Right atrium auricular region (tissue), 2 donors: ENCODE results near the gene PNPLA6. TPM values are rescaled to one million over a fixed set of nuclear protein-coding genes. Genes with fewer than 3 reads are reported as not detected.

Experiments used
- DNase-seq: peaks from one replicate; pipeline ENCODE4 v3.0.0-alpha.2; 2019; ENCODE audit warnings: low spot score
- H3K27ac ChIP-seq, 2 donors: fragments of 200-600 bp; sonication (generic); 1 replicate in 1 of 2; 2 replicates in 1 of 2; pipeline ENCODE4 v1.5.1; 2016 to 2019
- H3K27me3 ChIP-seq, 2 donors: fragments of 200-600 bp; sonication (generic); one replicate each; pipeline versions ENCODE4 v1.5.1 to v1.6.0; 2017 to 2019
- H3K36me3 ChIP-seq: fragments of 200-600 bp; sonication (generic); one replicate; pipeline ENCODE4 v1.5.1; 2016
- H3K4me1 ChIP-seq, 2 donors: fragments of 200-600 bp; sonication (generic); one replicate each; pipeline versions ENCODE4 v1.5.1 to v1.6.0; 2017 to 2019
- H3K4me3 ChIP-seq, 2 donors: fragments of 200-600 bp; sonication (generic); 1 replicate in 1 of 2; 2 replicates in 1 of 2; pipeline ENCODE4 v1.5.1; 2017 to 2019; ENCODE audit warnings: mild to moderate bottlenecking in 1 of 2, moderate library complexity in 1 of 2
- H3K9me3 ChIP-seq, 2 donors: fragments of 200-600 bp; sonication (generic); one replicate each; pipeline ENCODE4 v1.5.1; 2019
- CTCF ChIP-seq, 2 donors: fragments of 200-600 bp; sonication (generic); IDR thresholded peaks; one replicate each; pipeline ENCODE4 v1.5.1; 2019; ENCODE audit warnings: antibody characterized with exemption in 2 of 2
- total RNA-seq, 2 donors: library from RNA; depleted of rRNA; stranded (reverse); fragments of >200 nt; gene quantifications; one replicate each; pipeline ENCODE4 v1.1.0, GENCODE V29; 2016

The PNPLA6 gene
- total RNA-seq, result 10 to 100 TPM; 45.3 to 70.6 TPM

DNA sequence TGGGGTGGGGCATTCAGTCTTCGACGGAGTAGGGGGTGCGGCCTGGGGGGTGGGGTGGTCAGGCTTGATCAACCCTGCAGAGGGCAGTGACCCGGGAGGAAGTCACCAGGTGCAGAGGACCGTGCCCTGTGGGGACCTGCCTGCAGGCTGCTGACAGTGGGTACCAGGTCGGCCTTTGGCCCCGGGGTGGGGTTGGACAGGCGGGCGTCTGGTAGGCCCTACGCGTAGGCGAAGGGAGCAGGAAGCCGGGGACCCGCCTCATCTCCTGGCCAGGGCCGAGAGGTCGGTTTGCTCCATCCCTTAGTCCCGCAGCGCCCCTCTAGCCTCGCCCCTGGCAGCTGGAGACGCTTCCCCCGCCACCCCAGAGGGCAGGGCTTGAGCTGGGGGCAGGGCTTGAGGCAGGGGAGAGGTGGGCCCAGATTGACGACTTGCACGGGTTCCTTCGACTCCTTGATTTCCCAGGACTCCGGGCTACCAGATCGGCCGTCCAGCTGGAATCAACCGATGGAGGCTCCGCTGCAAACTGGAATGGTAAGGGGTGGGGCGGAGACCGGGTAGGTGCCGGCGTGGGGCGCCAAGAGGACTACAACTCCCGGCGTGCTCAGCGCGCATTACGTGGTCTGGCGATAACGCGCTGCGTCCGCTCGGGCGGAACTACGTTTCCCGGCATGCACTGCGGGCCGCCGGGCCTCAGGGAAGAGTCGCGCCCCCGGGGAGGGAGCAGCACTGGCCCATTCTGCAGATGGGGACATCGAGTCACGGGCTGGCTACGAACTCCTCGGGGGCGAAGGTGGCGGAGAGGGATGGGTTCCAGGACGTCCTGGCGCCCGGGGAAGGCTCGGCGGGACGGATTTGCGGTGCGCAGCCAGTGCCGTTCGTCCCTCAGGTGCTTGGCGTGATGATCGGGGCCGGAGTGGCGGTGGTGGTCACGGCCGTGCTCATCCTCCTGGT is at the start of gene PNPLA6:
Gene PNPLA6 (plus strand): TSS at position 671 of the 951 bp plus-strand sequence. CDS start 72 bp downstream, at position 743.
- H3K27me3 ChIP-seq, result no peaks in the 10 kb centered on the region
- H3K4me1 ChIP-seq, result peaks cover 0 to 20% of the 10 kb centered on the region in 2 donors
- H3K9me3 ChIP-seq, result no peaks in the 10 kb centered on the region
- peak; percentile 94 for DNase-seq
- H3K4me3 ChIP-seq, result peak within 1 kb of the TSS; percentile 84 to 96
- no peak for TF ChIP-seq CTCF (IDR thresholded peaks at IDR 0.05)
- peaks cover 30% of the 10 kb centered on the region for H3K36me3 ChIP-seq
- peak within 1 kb of the TSS; percentile 92 to 94 for H3K27ac ChIP-seq

GRCh38 chr19:7486923-7487322 is 48.6 kb upstream of the PNPLA6 start:
- Histone ChIP-seq H3K27ac (no peak overlapping the region), H3K36me3 (no peaks in the 10 kb centered on the region), H3K27me3 (no peaks in the 10 kb centered on the region), H3K4me1 (peaks cover 0 to 21% of the 10 kb centered on the region in 2 donors), H3K4me3 (no peak overlapping the region), H3K9me3 (no peaks in the 10 kb centered on the region)
- DNase-seq, result no peak
- no peak for TF ChIP-seq CTCF (IDR thresholded peaks at IDR 0.05)

DNA sequence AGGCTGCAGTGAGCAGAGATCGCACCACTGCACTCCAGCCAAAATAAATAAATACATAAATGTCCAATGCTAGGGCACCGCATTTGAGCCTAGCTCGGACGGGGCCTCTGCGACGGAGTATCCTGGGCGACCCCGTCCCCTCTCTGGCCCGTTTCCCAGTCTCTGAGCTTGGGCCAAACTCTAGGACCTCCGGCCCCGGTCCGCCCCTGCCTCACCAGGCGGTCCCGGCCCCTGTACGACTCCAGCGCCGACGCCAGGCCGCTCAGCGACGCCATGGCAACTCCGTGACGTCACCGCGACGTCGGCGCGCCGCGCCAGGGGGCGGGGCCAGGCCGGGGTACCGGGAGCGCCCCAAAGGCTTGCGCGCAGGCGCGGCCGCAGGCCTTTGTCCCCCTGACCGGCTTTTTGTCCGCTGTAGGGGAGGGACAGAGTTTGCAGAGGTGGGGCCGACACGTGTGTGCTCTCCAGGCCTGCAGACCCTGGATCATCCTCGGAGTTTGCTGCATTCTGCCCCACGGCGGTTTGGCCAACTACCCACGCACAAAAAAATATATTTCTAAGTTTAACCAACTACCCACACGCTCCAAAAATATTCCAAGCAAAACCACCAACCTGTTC is 46.7 kb upstream of the PNPLA6 start, which contains the start of gene PEX11G:
Gene PEX11G (minus strand): TSS at position 300 of the 618 bp plus-strand sequence. CDS start 25 bp downstream, at position 275.
- H3K27ac ChIP-seq, result peak within 1 kb of the TSS; percentile 87 to 89
- peak within 1 kb of the TSS; percentile 64 to 69 for H3K4me3 ChIP-seq
- H3K4me1 ChIP-seq, result peaks cover 0 to 9% of the 10 kb centered on the region in 2 donors
- no peak for TF ChIP-seq CTCF (IDR thresholded peaks at IDR 0.05)
- H3K27me3 ChIP-seq, result no peaks in the 10 kb centered on the region
- H3K9me3 ChIP-seq, result no peaks in the 10 kb centered on the region
- DNase-seq, result peak; percentile 90
- H3K36me3 ChIP-seq, result no peaks in the 10 kb centered on the region

DNA sequence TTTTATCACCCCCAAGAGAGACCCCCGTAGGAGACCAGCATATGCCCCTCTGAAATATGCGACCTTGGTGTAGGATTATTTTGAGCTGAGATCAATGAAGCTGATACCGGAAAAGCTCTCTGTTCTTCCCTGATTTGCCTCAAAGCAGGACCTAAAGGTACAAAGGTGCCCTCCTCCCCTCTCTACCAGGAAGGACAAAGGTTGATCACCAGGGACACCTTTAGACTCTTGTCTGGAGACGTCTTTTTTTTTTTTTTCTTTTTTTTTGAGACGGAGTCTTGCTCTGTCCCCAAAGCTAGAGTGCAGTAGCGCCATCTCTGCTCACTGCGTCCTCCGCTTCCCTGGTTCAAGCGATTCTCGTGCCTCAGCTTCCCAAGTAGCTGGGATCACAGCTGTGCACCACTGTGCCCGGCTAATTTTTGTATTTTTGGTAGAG is 45.9 kb upstream of the PNPLA6 start:
- TF ChIP-seq CTCF (IDR thresholded peaks at IDR 0.05), result no peak
- H3K27me3 ChIP-seq, result no peaks in the 10 kb centered on the region
- peaks cover 0 to 15% of the 10 kb centered on the region in 2 donors for H3K4me1 ChIP-seq
- DNase-seq, result no peak
- H3K9me3 ChIP-seq, result no peaks in the 10 kb centered on the region
- no peak overlapping the region for H3K4me3 ChIP-seq
- peak overlapping the region in 1 of 2 donors; percentile 87 for H3K27ac ChIP-seq
- no peaks in the 10 kb centered on the region for H3K36me3 ChIP-seq

GRCh38 chr19:7492142-7492541 is 43.4 kb upstream of the PNPLA6 start:
- DNase-seq, result no peak
- no peaks in the 10 kb centered on the region for H3K36me3 ChIP-seq
- TF ChIP-seq CTCF (IDR thresholded peaks at IDR 0.05), result no peak
- H3K9me3 ChIP-seq, result no peaks in the 10 kb centered on the region
- no peak overlapping the region for H3K27ac ChIP-seq
- H3K27me3 ChIP-seq, result no peaks in the 10 kb centered on the region
- H3K4me3 ChIP-seq, result no peak overlapping the region
- H3K4me1 ChIP-seq, result peaks cover 0 to 17% of the 10 kb centered on the region in 2 donors
